IMR-90 (cell line): ENCODE measurements around the gene CTIF.

Experiments
- BHLHE40 ChIP-seq: fragments of 150-350 bp; IDR thresholded peaks from 2 replicates; pipeline ENCODE4 v1.6.1; 2016; ENCODE audit warnings: mild to moderate bottlenecking, low read depth, low read length
- CHD1 ChIP-seq: IDR thresholded peaks from 2 replicates; pipeline ENCODE4 v1.6.1; 2012; ENCODE audit warnings: low read depth, low read length, improper control_type of control experiment
- NFE2L2 ChIP-seq: fragments of 150-350 bp; IDR thresholded peaks from 2 replicates; pipeline ENCODE4 v1.6.1; 2016; ENCODE audit warnings: low read depth, mild to moderate bottlenecking, low read length
- RFX5 ChIP-seq: IDR thresholded peaks from 2 replicates; pipeline ENCODE4 v1.8.0; 2012; ENCODE audit warnings: low read depth, mild to moderate bottlenecking, low read length, moderate library complexity
- SMC3 ChIP-seq: fragments of 150-350 bp; IDR thresholded peaks from 2 replicates; pipeline ENCODE4 v1.6.1; 2016; ENCODE audit warnings: low read depth, mild to moderate bottlenecking, antibody characterized with exemption, low read length, moderate library complexity
- TF ChIP-seq, protein P1 (sequence below): conservative IDR thresholded peaks from 2 replicates; pipeline ENCODE4 v1.5.1; 2012; ENCODE audit warnings: mild to moderate bottlenecking, low read depth, low read length, improper control_type of control experiment

DNA sequence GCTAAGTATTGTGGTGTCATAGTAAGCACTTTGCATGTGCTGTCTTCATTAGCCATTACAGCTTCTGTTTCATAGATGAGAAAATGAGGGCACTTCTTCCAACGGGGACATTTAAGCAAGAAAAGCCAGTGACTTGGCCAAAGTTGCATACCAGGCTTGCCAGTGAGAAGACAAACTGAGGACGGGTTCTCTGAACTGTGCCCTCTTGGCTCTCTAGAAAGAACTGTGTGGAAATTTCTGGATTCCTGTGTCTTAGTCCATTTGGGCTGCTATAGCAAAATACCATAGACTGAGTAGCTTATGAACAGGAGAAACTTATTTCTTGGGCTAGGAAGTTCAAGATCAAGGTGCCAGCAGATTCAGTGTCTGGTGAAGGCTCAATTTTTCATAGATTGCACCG is 13.3 kb downstream of the CTIF start:
- no peak for TF ChIP-seq RFX5
- TF ChIP-seq, protein P1, sequence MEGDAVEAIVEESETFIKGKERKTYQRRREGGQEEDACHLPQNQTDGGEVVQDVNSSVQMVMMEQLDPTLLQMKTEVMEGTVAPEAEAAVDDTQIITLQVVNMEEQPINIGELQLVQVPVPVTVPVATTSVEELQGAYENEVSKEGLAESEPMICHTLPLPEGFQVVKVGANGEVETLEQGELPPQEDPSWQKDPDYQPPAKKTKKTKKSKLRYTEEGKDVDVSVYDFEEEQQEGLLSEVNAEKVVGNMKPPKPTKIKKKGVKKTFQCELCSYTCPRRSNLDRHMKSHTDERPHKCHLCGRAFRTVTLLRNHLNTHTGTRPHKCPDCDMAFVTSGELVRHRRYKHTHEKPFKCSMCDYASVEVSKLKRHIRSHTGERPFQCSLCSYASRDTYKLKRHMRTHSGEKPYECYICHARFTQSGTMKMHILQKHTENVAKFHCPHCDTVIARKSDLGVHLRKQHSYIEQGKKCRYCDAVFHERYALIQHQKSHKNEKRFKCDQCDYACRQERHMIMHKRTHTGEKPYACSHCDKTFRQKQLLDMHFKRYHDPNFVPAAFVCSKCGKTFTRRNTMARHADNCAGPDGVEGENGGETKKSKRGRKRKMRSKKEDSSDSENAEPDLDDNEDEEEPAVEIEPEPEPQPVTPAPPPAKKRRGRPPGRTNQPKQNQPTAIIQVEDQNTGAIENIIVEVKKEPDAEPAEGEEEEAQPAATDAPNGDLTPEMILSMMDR: no peak
- TF ChIP-seq SMC3: no peak
- no peak for TF ChIP-seq NFE2L2
- TF ChIP-seq BHLHE40: no peak
- no peak for TF ChIP-seq CHD1
